Glomerular visceral epithelial cell (primary cell): ENCODE data around the gene CDX1.

ENCODE experiments used
- DNase-seq: peaks from one replicate; pipeline ENCODE4 v3.0.0-alpha.2; 2016; ENCODE audit errors: extremely low spot score

Gene CDX1

DNA sequence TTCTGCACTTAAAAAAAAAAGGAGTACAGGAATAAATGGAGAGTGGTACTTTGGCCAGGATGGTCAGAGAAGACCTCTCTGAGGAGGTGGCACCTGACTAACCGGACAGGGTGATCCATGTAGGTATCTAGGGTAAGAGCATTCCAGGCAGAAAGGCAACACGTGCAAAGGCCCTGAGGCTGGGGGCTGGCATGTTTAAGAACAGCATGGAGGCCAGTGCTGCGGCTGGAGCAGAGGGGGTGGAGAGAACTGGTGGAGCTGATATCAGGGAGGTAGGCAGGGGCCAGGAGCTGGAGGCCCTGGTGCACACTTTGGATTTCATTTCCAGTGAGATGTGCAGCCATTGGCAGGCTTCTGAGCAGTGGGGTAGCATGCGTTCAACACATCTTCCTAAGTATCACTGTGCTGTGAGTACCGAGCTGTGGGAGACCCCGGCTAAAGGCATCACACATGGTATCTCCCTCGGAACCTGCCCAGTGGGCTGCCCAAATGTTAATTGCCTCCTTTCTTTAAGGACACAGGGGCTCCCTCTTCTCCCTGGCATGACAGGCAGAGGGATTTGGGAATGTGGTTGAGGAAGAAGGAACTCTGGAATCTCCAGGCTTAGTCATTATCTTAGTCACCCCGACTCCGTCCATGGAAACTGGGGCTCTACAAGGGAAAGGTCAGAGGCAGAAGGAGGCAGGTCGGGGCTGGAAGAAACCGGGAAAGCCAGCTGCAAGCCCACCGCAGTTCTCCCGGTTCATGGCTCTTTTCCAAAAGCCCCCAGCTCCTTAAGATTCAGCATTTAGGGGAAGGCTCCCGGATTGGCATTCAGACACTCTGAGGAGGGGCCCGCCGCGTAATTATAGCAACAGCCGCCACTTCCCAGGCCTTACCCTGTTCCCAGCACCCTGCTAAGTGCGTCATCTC lies 41.9 kb downstream of the CDX1 start:
- peak; percentile 66 for DNase-seq

DNA sequence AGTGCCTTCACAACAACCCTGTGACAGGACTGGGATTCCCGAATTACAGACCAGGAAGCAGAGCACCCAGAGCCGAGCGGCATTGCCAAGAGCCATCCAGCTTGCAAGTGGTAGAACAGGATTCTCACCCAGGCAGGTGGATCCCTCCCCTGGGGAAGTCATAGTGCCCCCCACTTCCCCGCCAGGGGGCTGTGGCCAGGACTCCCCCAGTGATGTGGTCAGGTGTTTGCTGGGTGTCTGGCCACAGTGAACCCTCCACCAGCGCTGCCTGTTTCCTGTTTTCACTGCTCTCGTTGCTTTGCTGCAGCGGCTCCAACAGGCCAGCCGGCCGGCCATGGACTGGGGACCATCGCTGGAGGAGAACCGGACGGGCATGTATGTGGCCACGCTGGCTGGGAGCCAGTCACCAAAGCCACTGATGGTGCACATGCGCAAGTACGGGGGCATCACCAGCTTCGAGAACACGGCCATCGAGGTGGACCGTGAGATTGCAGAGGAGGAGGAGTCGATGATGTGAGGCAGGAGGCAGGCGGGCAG lies 42.6 kb downstream of the CDX1 start:
- peak; percentile 59 for DNase-seq

DNA sequence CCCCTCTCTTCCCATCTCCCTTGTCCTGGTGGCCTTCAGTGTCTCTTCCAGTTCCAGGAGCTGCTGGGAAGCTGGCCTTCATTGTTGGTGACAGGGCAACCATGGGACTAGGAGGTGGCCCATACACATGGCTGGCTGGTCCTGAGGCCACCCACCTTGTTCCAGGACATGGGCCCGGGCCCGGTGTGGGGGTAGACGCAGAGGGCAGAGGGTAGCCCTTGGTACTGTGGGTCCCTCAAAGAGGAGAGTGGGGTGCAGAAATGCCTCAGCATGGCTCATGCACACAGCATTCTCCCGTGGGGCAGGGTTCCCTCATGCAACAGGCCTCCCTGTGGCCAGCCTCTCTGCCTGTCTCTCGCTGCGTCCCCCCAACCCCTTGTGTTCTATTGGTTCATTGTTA lies 44.1 kb downstream of the CDX1 start:
- no peak for DNase-seq

DNA sequence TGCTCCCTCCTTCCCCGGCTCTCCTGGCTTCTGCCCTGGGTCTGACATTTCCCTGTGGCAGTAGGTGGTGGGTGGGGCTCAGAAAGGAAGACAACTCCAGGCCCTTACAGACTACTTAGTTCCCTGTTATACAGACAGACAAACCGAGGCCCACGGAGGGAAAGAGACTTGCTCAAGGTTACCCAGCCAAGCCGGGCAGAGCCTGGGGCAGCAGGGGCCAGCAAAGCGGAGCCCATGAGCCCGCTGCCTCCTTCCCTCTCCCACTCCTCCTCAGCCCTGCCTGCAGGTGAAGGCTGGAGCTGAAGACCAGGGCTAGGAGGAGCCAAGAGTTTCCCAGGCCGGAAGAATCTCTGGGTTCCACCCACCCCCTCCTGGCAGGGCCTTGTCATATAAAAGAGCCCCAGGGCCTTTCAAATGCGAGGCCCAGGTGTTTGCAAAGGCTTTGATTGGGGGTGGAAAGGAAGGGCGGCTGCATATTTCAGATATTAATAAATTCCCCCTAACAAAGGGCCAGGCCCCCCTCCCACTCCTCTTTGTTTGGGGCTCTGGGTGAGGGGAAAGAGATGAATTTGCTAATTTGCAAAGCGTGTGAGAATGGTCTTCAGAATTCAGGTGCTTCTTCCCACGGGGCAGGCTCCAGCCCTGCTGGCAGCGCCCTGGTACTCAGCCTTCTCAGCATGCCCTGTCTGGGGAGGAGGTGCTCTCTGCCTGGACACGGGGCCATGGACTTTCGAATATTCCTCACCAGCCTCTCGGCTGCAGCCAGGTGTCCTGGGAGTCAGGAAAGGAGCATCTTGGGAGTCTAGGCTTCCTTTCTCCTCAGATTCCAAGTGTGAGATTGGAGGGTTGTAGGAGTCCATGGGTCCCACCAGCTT lies 44.8 kb downstream of the CDX1 start:
- no peak for DNase-seq

DNA sequence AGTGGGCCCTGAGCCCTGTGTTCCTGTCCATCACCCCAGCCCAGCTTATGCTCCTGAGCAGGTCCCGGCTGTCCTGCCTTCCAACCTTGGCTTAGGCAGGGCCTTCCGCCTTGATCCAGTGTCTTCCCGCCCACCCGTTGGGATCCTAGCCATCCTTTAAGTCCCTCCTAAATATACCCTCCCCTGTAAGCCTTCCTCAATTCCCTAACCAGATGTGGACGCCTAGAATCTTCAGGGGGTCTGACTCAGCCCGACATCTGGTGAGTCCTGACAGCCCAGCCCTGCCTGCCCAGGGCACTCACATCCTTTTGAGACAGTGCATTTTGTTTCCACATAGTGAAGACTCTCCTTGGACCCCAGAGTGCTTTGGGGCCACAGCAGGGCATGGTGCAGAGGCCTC lies 47.0 kb downstream of the CDX1 start:
- no peak for DNase-seq

DNA sequence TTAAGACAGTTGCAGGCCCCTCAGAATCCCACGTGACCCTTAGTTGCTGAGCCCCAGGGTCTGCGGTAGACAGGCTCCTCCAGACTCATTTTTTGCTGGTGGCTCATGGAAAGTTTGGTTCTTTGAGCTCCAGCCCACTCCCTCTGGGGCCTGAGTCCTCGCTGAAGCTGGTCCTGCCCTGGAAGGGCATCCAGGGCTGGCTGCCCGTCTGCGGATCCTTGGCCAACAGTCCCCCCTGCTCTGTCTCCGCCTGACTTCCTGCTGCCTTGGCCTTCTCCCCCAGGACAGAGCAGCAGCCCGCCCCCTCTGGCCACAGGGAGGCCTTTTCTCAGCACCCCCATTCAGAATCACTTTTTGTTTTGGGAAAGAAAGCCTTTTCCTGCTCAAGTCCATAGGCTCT lies 47.7 kb downstream of the CDX1 start:
- DNase-seq = no peak

DNA sequence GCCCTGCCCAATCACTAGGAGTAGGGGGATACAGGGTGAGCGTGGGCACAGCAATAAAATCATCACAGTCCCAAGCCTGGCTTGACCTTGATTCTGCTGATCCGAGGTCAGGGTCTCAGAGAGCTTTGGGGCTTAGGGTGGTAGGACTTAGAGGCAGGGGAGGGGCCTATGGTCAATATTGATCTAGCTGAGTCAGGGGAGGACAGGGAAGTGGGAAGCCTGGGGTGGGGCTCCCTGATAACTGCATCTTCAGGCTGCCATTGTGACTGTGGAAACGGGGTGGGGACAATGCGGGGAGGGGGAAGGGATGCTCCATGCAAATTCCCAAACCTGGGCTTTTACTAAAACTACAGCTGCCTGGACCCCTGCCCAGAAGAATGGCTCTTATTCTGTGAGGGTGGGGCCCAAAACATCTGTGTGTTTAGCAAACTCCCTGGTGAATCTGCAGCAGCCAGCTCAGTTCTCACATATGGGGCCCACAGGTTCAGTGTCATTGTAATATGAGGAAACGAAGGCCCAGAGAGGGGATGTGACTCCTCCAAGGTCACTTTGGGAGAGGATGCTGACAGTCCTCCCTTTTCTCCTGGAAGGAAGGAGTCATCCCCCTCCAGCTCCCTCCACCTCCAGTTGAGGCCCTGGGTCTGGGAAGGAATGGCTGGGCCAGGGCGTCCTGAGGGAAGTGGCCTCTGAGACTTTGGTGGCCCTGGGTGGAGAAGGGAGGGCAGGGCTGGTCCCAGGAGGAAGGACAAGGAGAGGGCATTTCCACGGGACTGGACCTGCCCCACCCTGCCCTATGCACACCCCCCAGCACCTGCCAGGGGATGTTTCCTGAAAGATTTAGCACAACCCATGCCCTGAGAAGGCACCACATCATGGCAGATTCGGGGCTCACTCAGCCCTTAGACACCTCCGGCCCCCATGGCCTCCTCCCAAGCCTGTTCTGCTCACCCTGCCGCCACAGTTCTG lies 49.7 kb downstream of the CDX1 start:
- no peak for DNase-seq

DNA sequence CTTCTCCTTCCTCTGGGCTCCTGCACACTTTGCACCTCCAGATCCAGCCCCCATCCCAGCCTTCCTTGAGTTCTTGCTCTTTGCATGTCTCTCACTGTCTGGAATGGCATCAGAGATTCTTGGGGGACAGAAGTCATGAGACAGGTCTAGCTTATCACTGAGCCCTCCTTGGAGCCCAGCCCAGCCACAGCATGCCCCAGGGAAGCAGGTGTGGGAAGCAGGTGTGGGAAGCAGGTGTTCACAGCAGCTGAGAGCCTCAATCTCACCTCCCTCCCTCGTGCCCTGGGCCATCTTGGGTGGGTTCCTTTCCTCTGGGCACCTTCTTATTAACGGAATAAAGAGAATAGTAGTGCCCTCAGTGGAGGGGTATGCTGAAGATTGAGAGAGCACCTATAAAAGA lies 50.5 kb downstream of the CDX1 start:
- no peak for DNase-seq

DNA sequence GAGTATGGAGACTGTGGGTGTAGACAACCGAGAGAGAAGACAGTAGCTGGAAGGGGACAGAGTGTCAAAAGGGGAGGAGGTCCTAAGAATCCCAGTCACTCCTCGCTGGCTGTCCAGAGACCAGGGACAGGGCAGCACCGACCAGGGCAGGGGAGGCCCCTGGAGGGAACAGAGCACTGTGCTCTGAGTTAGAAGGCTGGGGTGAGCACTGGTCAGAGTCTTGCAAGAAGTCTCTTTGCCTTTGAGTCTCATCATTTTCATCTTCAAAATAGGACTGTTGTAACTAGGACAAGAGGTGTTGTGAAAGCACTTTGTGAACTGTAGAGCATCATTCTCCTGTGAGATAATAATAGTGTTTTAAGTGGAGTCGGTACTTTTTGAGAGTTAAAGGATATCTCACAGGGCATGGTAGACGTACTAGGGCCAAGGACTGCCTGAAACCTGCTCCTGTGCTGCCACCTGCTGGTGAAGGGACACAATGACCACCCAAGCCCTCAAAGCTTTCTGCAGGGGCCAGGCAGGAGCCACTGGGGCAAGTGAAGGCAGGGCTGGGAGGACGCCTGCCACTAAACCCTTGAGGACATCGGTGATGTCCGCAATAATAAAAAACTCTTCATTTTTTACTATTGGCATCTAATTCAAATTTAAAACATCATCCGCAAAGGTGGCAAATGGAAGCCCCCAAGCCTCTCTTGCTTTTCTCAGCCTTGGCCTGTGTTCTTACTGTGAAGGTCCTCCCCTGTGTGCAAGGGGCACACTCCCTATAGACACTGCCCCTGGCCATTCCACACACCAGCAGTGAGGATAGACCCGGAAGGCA lies 51.5 kb downstream of the CDX1 start:
- peak; percentile 89 for DNase-seq

DNA sequence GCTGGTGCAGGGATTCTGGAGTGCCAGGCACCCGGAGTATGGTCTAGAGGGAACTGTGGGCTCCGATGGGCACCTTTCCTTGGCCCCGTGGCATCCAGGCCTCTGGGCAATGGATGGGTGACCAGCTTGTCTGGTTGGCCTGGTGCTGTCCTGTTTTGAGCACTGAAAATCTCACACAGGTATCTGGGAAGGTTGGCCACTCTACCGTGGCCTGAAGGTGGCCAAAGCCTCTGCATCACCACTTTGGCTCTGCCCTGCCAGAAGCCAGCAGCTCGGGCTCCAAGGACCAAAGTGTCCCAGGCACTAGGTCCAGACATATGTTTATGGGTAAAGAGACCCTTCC lies 52.1 kb downstream of the CDX1 start:
- no peak for DNase-seq

DNA sequence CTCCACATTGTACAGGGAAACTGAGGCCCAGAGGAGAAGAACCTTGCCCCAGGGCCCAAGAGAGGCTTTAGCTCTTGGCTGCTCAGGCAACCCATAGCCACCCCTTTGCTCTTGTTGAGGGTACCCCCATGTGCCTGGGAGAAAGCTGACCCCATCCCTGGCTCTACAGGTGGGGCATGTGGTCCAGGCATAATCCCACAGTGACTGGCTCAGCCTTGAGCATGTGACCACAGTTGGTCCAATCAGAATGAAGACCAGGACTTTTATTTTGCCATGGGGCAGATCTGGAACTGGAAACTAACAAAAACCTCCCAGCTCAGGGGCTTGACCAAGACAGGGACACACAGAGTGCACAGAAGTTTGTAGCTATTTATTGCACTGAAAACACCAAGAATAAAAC lies 52.6 kb downstream of the CDX1 start:
- no peak for DNase-seq

DNA sequence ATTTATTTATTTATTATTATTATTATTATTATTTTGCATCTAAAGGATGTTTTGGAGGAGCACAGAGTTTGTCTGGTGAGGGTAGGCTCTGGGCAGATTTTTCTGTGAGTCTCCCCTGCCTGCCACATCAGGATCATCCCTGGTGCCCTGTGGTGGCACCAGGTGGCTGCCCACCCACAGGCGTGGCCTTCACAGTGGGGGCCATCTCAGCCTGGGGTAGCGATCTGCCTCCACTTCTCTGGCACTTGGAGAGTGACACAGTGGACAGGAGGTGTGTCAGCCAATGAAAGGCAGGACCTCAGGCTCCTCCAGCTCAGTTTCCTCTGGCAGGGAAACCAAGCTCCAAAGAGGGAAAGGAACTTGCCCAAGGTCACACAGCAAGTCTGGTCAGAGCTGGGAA lies 53.3 kb downstream of the CDX1 start:
- DNase-seq = no peak

DNA sequence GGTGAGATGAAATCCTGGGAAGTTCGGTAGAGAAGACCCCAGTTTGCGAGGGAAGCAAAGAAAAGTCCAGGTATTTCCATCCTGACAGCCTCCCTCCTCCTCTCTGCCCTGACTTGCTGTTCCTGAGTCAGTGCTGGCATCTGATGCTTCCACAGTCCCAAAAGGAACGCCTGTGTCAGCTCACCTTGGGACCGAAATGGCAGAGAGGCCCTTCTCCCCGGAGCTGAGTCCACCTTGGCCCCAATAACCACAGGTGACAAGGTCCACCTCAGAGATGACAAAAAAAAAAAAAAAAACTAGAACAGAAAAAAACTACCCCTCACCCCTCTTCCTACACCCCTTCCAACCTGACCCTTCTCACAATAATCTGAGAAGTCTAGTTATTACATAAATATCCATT lies 54.9 kb downstream of the CDX1 start:
- DNase-seq = no peak

DNA sequence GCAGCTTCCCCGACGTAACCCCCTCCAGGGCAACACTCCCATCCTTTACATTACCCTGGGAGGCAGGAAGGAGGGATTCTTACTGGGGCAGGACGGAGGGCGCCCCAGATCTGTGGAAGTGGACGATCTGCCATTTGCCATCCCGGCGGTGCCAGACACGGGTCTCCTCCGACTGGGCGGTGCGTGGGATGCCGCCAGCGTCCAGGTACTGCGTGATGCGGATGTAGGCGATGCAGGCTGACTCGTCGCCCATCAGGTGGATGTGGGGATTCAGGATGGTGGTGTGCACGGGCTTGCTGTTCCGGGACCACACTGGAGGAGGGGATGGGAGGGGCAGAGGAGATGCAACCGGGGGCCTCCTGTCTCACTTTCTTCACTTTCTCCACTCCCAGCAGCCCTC lies 56.3 kb downstream of the CDX1 start:
- no peak for DNase-seq

DNA sequence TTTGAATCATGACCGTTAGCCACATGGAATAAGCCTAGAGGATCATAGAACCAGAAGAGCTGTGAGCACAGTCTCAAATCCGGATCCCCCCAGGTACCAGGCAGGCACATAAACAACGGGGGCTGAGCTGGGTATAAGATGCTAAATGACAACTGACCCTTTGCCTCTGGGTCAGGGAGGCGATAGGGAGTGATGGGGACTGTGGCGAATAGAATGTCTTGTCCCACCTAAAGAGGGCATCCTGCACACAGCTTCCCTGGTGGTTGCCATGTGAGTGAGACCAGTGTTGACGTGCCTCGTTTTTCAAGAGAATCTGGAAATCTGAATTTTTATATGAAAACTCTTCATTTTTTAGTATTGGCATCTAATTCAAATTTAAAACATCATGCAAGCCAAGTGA lies 56.9 kb downstream of the CDX1 start:
- no peak for DNase-seq

DNA sequence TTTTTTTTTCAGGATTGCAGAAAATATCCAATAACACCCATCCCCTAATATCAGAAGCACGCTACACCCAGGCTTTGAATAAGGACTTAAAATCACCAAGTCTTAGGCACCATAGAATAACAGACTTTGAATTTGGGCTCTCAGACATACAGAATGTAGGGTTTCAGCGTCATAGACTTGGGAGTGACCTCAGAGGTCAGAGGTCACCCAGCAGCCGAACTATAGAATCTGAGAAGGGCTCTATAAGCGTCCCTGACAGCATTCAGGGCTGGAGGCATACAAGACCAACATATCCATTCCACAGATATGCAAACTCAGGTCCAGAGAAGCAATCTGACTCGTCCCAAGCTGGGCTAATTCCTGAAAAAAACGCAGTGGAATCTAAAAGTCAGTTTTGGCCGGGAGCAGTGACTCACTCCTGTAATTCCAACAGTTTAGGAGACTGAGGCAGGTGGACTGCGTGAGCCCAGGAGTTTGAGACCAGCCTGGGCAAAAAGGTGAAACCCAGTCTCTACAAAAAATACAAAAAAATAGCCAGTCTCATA lies 58.0 kb downstream of the CDX1 start:
- DNase-seq = no peak

DNA sequence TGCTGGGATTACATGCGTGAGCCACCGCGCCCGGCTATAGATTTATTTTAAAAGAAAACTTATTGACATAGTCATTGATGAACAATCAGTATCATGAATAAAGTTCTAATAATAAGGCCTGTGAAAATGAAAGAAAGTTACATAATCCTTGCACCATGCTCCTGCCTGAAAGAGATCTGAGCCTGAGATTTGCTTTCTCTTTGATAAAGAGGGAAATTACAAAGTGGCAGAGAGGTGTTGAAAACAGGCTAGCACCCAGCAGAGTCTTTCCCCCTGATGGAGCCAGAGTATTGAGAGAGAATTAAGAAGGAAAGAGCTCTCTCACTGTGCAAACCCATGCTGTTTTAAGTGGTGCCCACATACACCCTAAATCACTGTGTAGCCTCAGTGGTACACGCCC lies 60.5 kb downstream of the CDX1 start:
- DNase-seq = no peak

DNA sequence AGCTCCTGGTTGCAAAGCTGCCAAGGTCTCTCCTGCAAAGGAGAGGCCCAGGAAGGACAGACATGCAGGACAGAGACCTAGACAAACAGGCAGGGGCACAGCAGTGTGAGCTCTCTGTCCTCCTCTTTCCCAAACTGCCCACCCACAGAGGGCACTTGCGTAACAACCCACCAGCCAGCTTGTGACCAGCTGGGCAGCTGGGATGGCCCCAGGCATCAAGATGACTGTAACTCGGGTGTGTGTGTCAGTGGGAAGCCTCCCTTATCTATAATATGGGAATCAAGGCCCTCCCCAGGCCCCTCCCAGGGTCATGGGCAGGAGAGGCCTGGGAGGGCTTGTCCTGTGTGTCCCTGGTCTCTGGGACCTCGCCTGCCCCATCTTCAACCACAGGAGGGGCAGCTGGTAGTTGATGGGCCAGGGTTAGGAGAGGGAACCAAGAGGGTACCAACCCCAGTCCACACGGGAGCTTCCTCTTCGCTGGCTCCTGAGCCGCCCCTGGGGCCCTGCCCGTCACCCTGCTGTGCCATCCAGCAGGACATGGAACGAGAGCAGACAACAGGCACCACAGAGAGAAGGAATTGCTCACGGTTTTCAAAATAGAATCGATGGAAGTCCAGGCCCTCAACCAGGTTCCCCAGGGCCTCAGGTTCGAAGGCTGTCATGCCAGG lies 61.2 kb downstream of the CDX1 start:
- no peak for DNase-seq

DNA sequence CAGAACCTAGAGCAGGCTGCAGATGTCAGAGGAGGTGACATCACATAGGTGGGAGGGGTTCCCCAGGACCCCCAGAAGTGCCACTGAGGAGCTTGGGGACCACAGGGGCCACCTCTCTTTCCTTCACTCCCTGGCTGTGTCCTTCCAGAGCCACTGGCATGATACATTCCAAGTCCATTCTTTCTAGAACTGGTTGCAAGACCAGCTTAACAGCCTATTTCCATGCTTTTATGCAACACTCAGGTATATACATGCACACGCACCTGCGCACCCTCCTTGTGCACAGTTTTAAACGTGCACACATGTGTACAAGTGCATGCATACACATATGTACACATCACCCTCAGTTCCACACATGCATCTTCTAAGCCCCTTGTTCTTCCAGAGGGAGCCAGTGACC lies 63.0 kb downstream of the CDX1 start:
- no peak for DNase-seq

DNA sequence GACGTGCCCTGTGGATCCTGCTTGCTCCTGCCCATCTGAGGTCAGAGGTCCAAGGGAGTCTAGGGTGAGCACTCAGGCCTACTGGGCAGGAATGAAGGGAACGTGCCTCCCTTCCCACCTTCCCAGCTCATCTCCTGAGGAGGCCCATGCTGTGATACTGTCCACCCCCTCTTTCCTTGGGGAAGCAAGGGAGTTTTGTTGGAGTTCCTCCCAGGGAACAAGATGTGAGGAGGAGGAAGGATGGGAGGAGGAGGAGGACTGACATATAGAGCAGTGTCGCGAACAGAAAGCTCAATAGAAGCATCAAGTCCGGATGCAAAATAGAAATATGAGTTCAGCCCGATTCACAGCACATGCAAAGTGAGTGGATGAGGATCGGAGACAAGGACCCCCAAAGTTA lies 64.3 kb downstream of the CDX1 start:
- no peak for DNase-seq
